PFSK-1 (cell line): Measurements from ENCODE around the gene WAS.

Source experiments
- FOXP2 ChIP-seq: optimal IDR thresholded peaks from 2 replicates; pipeline ENCODE3; 2011; ENCODE audit warnings: borderline replicate concordance, control low read depth, inconsistent platforms; ENCODE audit not compliant: insufficient read depth; ENCODE audit errors: extremely low read length, extremely low read depth
- POLR2AphosphoS5 ChIP-seq: IDR thresholded peaks from 2 replicates; pipeline ENCODE4 v1.6.1; 2012; ENCODE audit warnings: low read depth, mild to moderate bottlenecking, control low read depth, low read length, moderate library complexity
- SIN3A ChIP-seq: IDR thresholded peaks from 2 replicates; pipeline ENCODE4 v1.6.1; 2012; ENCODE audit warnings: mild to moderate bottlenecking, low read length, moderate library complexity, borderline replicate concordance; ENCODE audit not compliant: insufficient read depth
- TAF1 ChIP-seq: IDR thresholded peaks from 2 replicates; pipeline ENCODE4 v1.6.1; 2012; ENCODE audit warnings: low read length, control low read depth, borderline replicate concordance; ENCODE audit not compliant: insufficient read depth
- TF ChIP-seq, protein P1 (sequence below), 2 experiments: IDR thresholded peaks; 2 replicates each; pipeline versions ENCODE4 v1.6.1 to v1.8.0; 2011 to 2012; ENCODE audit warnings: low read depth in 2 of 2, low read length in 2 of 2, control low read depth in 1 of 2, inconsistent platforms in 1 of 2, mild to moderate bottlenecking in 1 of 2, moderate library complexity in 1 of 2; ENCODE audit not compliant: insufficient read depth in 1 of 2

Gene WAS

GRCh38 chrX:48702716-48703115 is 19.1 kb downstream of the WAS start:
- TF ChIP-seq, protein P1, sequence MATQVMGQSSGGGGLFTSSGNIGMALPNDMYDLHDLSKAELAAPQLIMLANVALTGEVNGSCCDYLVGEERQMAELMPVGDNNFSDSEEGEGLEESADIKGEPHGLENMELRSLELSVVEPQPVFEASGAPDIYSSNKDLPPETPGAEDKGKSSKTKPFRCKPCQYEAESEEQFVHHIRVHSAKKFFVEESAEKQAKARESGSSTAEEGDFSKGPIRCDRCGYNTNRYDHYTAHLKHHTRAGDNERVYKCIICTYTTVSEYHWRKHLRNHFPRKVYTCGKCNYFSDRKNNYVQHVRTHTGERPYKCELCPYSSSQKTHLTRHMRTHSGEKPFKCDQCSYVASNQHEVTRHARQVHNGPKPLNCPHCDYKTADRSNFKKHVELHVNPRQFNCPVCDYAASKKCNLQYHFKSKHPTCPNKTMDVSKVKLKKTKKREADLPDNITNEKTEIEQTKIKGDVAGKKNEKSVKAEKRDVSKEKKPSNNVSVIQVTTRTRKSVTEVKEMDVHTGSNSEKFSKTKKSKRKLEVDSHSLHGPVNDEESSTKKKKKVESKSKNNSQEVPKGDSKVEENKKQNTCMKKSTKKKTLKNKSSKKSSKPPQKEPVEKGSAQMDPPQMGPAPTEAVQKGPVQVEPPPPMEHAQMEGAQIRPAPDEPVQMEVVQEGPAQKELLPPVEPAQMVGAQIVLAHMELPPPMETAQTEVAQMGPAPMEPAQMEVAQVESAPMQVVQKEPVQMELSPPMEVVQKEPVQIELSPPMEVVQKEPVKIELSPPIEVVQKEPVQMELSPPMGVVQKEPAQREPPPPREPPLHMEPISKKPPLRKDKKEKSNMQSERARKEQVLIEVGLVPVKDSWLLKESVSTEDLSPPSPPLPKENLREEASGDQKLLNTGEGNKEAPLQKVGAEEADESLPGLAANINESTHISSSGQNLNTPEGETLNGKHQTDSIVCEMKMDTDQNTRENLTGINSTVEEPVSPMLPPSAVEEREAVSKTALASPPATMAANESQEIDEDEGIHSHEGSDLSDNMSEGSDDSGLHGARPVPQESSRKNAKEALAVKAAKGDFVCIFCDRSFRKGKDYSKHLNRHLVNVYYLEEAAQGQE (IDR thresholded peaks at IDR 0.05; ENCODE audit: insufficient read depth in 1 of 2, low read depth in 2 of 2, low read length in 2 of 2): no peak
- no peak for TF ChIP-seq POLR2AphosphoS5
- TF ChIP-seq FOXP2: no peak
- TF ChIP-seq SIN3A: no peak
- TF ChIP-seq TAF1: no peak

DNA sequence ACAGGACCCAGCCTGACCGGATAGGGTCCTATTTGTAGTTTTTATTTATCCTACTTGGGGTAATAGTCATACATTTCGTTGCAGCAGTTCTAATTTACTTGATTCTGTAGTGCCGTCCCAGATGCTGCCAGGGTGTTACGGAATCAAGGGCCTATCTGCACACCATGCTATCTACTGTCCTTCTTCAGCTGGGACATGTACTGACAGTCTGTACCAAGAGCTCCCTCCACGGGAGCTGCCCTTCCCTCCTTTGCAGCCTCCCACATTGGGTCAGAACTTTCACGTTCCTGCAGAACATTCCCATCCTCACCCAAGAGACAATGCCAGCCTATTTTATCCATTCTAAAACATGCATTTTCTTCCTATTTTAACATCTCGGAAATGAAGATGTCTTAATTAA is 19.6 kb downstream of the WAS start:
- TF ChIP-seq POLR2AphosphoS5: no peak
- TF ChIP-seq, protein P1 (IDR thresholded peaks at IDR 0.05; ENCODE audit: insufficient read depth in 1 of 2, low read depth in 2 of 2, low read length in 2 of 2): no peak
- TF ChIP-seq FOXP2: no peak
- no peak for TF ChIP-seq TAF1
- TF ChIP-seq SIN3A: no peak

GRCh38 chrX:48703642-48704481 is 20.3 kb downstream of the WAS start:
- TF ChIP-seq TAF1 (no peak), SIN3A (no peak)

GRCh38 chrX:48705871-48706270 is 22.3 kb downstream of the WAS start:
- no peak for TF ChIP-seq POLR2AphosphoS5
- TF ChIP-seq, protein P1 (IDR thresholded peaks at IDR 0.05; ENCODE audit: insufficient read depth in 1 of 2, low read depth in 2 of 2, low read length in 2 of 2): no peak
- TF ChIP-seq SIN3A: no peak
- no peak for TF ChIP-seq TAF1

DNA sequence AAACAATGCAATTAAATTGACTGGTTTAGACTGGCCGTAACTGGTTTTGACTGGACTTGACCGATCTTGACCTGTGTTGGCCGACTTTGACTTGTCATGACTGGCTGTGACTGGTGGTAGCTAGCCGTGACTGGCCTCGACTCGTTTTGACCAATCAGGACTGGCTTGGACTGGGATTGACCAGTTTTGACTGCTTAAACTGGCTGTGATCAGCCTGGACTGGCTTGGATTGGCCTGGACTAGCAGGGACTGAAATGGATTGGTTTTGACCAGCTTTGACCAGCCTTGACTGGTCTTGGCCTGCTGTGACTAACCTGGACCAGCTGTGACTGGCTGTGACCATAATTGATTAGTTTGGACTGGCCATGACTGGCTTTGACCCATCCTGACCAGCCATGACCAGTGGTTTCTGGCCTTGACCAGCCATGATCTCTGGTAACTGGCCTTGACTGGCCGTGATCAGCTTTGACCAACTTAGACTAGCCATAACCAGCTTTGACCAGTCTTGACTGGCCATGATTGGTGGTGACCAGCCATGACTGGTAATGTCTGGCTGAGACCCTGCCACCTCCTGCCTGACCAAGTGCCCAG is 26.0 kb downstream of the WAS start:
- TF ChIP-seq FOXP2 (no peak), SIN3A (no peak), TAF1 (no peak), POLR2AphosphoS5 (no peak)
- TF ChIP-seq, protein P1 (IDR thresholded peaks at IDR 0.05; ENCODE audit: insufficient read depth in 1 of 2, low read depth in 2 of 2, low read length in 2 of 2): no peak
